CD8-positive, alpha-beta memory T cell (primary cell): ENCODE data around the gene QARS1. TPM values are rescaled to one million over a fixed set of nuclear protein-coding genes. Genes with fewer than 3 reads are reported as not detected.

ENCODE experiments used
- CTCF ChIA-PET: fragments of 350-600 bp; sonication (Branson Sonifier 250); formaldehyde crosslinking; loops from one replicate; lab custom pipeline; 2021; ENCODE audit warnings: antibody characterized with exemption; lab: Charles Lee
- POLR2A ChIA-PET: fragments of 350-600 bp; sonication (Branson Sonifier 250); formaldehyde crosslinking; loops from one replicate; lab custom pipeline; 2021; ENCODE audit warnings: antibody characterized with exemption; lab: Charles Lee
- DNase-seq, 5 donors: peaks; one replicate each; pipeline versions ENCODE4 v3.0.0 to v3.0.0-alpha.2; 2020 to 2022; ENCODE audit warnings: mixed read lengths in 1 of 5
- H3K27ac ChIP-seq: one replicate; pipeline ENCODE4 v1.7.0; 2013; ENCODE audit warnings: low read depth, mild to moderate bottlenecking, low read length, moderate library complexity
- H3K27me3 ChIP-seq: 2 replicates; pipeline ENCODE4 v1.7.0; 2013; ENCODE audit warnings: low read length, mild to moderate bottlenecking; ENCODE audit not compliant: insufficient read depth, poor library complexity, severe bottlenecking
- H3K36me3 ChIP-seq: 2 replicates; pipeline ENCODE4 v1.7.0; 2013; ENCODE audit warnings: mild to moderate bottlenecking, low read length, moderate library complexity; ENCODE audit not compliant: insufficient read depth
- H3K4me1 ChIP-seq: 2 replicates; pipeline ENCODE4 v1.7.0; 2013; ENCODE audit warnings: mild to moderate bottlenecking, low read length, moderate library complexity; ENCODE audit not compliant: insufficient read depth
- H3K4me3 ChIP-seq: 2 replicates; pipeline ENCODE4 v1.7.0; 2013; ENCODE audit warnings: mild to moderate bottlenecking, low read length
- H3K9me3 ChIP-seq: 2 replicates; pipeline ENCODE4 v1.7.0; 2013; ENCODE audit warnings: mild to moderate bottlenecking, low read length
- H3K27ac Mint-ChIP-seq, 8 donors: one replicate each; pipeline ENCODE4 v1.8.0; 2020 to 2021; ENCODE audit warnings: mixed read lengths in 8 of 8, mild to moderate bottlenecking in 6 of 8, inconsistent platforms in 3 of 8, moderate library complexity in 3 of 8
- H3K27me3 Mint-ChIP-seq, 2 donors: one replicate each; pipeline ENCODE4 v1.8.0; 2020 to 2021; ENCODE audit warnings: mixed read lengths in 2 of 2, mild to moderate bottlenecking in 1 of 2, moderate library complexity in 1 of 2
- H3K36me3 Mint-ChIP-seq, 3 donors: one replicate each; pipeline ENCODE4 v1.8.0; 2020 to 2021; ENCODE audit warnings: mixed read lengths in 3 of 3, inconsistent platforms in 1 of 3, mild to moderate bottlenecking in 1 of 3
- H3K4me1 Mint-ChIP-seq, 3 donors: one replicate each; pipeline ENCODE4 v1.8.0; 2020 to 2021; ENCODE audit warnings: mixed read lengths in 3 of 3, inconsistent platforms in 1 of 3, mild to moderate bottlenecking in 1 of 3
- H3K4me3 Mint-ChIP-seq, 7 donors: one replicate each; pipeline ENCODE4 v1.8.0; 2020 to 2021; ENCODE audit warnings: mixed read lengths in 7 of 7, mild to moderate bottlenecking in 6 of 7, moderate library complexity in 4 of 7, inconsistent platforms in 2 of 7
- H3K9me3 Mint-ChIP-seq, 5 donors: one replicate each; pipeline ENCODE4 v1.8.0; 2020 to 2022; ENCODE audit warnings: mixed read lengths in 5 of 5, mild to moderate bottlenecking in 3 of 5, moderate library complexity in 2 of 5, inconsistent platforms in 1 of 5
- polyA plus RNA-seq: library from polyadenylated mRNA; unstranded; fragments of 300-500 nt; fragmentation: Illumina TruSeq; gene quantifications from one replicate; pipeline ENCODE4 v1.2.3, GENCODE V29; 2021
- total RNA-seq, 2 experiments: library from RNA; stranded (reverse); gene quantifications; one replicate each; pipeline ENCODE4 v1.2.3, GENCODE V29; 2021

The QARS1 gene
- total and polyA plus RNA-seq, 3 experiments from 2014 or later, result 95.8 to 244 (median 233) TPM

DNA sequence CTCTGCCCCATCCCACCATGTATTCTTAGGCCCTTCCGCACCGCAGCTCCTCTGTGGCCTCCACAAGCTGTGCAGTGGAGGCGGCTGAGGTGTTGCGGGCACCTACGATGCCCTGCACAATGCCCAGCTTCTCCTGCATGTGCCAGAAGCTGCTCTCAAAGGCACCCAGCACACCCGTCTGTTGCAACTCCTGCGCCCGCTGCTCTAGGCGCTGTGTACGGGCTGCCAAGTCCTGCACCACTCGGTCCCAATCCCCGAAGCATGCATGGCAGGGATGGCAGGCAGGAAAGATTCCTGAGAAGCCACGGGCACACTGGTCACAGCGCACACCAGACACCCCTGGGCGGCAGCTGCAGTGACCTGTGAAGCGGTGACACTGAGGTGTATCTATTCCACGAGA, 19.1 kb upstream of the QARS1 start:
- Mint-ChIP-seq H3K9me3 (no peaks in the 10 kb centered on the region), H3K4me1 (peaks cover 12 to 27% (median 14%) of the 10 kb centered on the region in 3 donors), H3K27me3 (no peaks in the 10 kb centered on the region), H3K4me3 (no peak overlapping the region), H3K36me3 (peaks cover 0 to 10% (median 0%) of the 10 kb centered on the region in 3 donors), H3K27ac (peak overlapping the region in 2 of 8 donors; percentile 77 to 88)
- no peak for DNase-seq
- CTCF ChIA-PET, result interaction anchor here (5.4 kb wide), 1 partner anchor 30 kb away, joined by 30 read pairs; the partner anchor contains the start of gene QRICH1
- no peaks in the 10 kb centered on the region for H3K36me3 ChIP-seq
- no peaks in the 10 kb centered on the region for H3K9me3 ChIP-seq
- no peak overlapping the region for H3K4me3 ChIP-seq
- H3K4me1 ChIP-seq, result peaks cover 21% of the 10 kb centered on the region
- no peaks in the 10 kb centered on the region for H3K27me3 ChIP-seq
- POLR2A ChIA-PET, result interaction anchor here (1.2 kb wide), 1 partner anchor 30 kb away, joined by 4 read pairs; the partner anchor contains the start of gene QRICH1
- H3K27ac ChIP-seq, result no peak overlapping the region

DNA sequence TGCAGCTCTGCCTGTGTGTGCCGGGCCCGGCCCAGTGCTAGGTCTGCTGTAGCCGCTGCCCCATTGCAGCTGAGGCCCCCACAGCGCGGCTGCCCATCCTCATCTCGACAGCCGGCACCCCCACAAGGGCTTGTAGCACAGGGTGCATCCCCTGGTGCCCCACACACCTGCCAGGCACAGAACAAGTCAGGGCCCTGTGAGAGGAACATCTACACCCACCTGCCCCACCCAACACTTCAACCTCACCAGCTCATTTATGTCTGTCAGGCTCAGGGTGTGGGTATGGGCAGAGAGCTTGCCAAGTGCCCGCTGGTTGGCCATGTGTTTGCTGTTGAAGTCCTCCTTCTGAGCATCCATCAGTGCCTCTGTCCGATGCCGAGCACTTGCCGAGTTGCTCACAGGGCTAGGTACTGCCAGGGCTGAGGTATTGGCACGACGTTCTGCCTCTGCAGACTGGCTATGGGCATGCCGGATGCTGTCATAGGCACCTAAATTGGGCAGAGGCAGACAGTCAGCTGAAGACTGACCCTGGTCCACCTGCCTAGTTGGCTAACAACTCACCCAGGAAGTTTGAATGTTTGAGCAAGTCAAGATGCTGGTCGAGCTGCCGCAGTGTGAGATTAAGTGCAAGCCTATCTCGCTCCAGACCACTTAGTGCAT, 18.5 kb upstream of the QARS1 start:
- no peak overlapping the region for H3K4me3 Mint-ChIP-seq
- POLR2A ChIA-PET, result interaction anchor here (1.2 kb wide), 1 partner anchor 29 kb away, joined by 4 read pairs; the partner anchor contains the start of gene QRICH1

DNA sequence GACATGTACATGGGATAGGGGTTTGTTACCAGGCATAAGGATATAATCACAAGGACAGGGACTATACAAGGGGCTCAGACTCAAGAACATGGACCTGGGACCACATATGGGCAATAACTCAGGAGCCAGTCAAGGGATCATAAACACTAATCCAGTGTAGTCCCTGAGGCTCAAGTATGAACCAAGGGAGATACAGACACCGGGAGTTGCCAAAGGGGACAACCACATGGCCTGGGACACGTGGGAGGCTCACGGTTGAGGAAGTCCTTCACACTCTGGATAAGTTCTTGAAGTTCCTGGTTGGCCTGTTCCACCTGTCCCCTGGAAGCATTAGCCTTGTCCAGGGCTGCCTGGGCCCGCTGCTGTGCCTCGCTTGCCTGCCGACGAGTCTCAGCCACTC, 17.9 kb upstream of the QARS1 start:
- H3K4me3 ChIP-seq, result no peak overlapping the region
- Mint-ChIP-seq H3K27me3 (no peaks in the 10 kb centered on the region), H3K27ac (peak overlapping the region; percentile 58 to 94 (median 88)), H3K4me3 (peak overlapping the region in 4 of 7 donors; percentile 13 to 88 (median 70)), H3K4me1 (peaks cover 13 to 33% (median 17%) of the 10 kb centered on the region in 3 donors), H3K9me3 (no peaks in the 10 kb centered on the region), H3K36me3 (peaks cover 0 to 17% (median 0%) of the 10 kb centered on the region in 3 donors)
- CTCF ChIA-PET, result interaction anchor here (5.4 kb wide), 1 partner anchor 29 kb away, joined by 30 read pairs; the partner anchor contains the start of gene QRICH1
- no peak for DNase-seq
- POLR2A ChIA-PET, result no interaction called here
- H3K27ac ChIP-seq, result no peak overlapping the region
- H3K27me3 ChIP-seq, result no peaks in the 10 kb centered on the region
- H3K9me3 ChIP-seq, result no peaks in the 10 kb centered on the region
- H3K4me1 ChIP-seq, result peaks cover 21% of the 10 kb centered on the region
- H3K36me3 ChIP-seq, result peaks cover 7% of the 10 kb centered on the region

More for the DNA sequence above, 18.5 kb upstream of the QARS1 start:
- Histone ChIP-seq H3K4me3 (no peak overlapping the region), H3K36me3 (peaks cover 1% of the 10 kb centered on the region), H3K27ac (no peak overlapping the region), H3K9me3 (no peaks in the 10 kb centered on the region), H3K4me1 (peaks cover 21% of the 10 kb centered on the region), H3K27me3 (no peaks in the 10 kb centered on the region)
- DNase-seq, result no peak
- peaks cover 13 to 28% (median 14%) of the 10 kb centered on the region in 3 donors for H3K4me1 Mint-ChIP-seq
- H3K27ac Mint-ChIP-seq, result peak overlapping the region in 3 of 8 donors; percentile 57 to 88 (median 77)
- peaks cover 0 to 12% (median 0%) of the 10 kb centered on the region in 3 donors for H3K36me3 Mint-ChIP-seq
- H3K9me3 Mint-ChIP-seq, result no peaks in the 10 kb centered on the region
- CTCF ChIA-PET, result interaction anchor here (5.4 kb wide), 1 partner anchor 29 kb away, joined by 30 read pairs; the partner anchor contains the start of gene QRICH1
- H3K27me3 Mint-ChIP-seq, result no peaks in the 10 kb centered on the region

DNA sequence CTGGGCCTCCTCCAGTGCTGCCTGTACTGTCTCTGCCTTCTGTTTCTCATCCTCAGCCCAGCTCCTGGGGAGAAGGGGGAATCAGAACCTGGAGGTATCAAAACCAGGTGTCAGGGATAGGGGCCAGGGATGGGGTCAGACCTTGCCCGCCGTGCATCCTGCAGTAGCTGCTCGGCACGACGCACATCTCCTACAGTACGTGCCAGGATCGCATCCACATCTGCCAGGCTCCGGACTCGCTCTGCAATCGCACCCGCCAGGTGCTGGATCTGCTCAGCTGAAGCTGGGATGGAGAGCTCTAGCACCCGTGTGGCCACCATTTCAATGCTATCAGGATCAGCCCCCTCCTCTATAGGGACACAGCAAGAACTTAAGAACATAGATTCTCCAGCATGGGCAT, 17.5 kb upstream of the QARS1 start:
- Mint-ChIP-seq H3K4me3 (peak overlapping the region; percentile 39 to 89 (median 85)), H3K27ac (peak overlapping the region; percentile 58 to 94 (median 88)), H3K4me1 (peaks cover 13 to 35% (median 17%) of the 10 kb centered on the region in 3 donors), H3K9me3 (no peaks in the 10 kb centered on the region), H3K27me3 (no peaks in the 10 kb centered on the region), H3K36me3 (peaks cover 0 to 21% (median 0%) of the 10 kb centered on the region in 3 donors)
- H3K27me3 ChIP-seq, result no peaks in the 10 kb centered on the region
- no peak overlapping the region for H3K4me3 ChIP-seq
- CTCF ChIA-PET, result interaction anchor here (1.7 to 5.4 kb wide), 2 partner anchors 28 to 36 kb away, joined by 8 to 30 read pairs; partner anchors contain the start of gene QRICH1
- no peak overlapping the region for H3K27ac ChIP-seq
- POLR2A ChIA-PET, result interaction anchor here (0.6 to 2.7 kb wide), 3 partner anchors 28 to 349 kb away, joined by 4 to 45 read pairs (median 4); partner anchors contain the start of gene QRICH1
- H3K4me1 ChIP-seq, result peaks cover 21% of the 10 kb centered on the region
- no peaks in the 10 kb centered on the region for H3K9me3 ChIP-seq
- peaks cover 11% of the 10 kb centered on the region for H3K36me3 ChIP-seq
- no peak for DNase-seq

DNA sequence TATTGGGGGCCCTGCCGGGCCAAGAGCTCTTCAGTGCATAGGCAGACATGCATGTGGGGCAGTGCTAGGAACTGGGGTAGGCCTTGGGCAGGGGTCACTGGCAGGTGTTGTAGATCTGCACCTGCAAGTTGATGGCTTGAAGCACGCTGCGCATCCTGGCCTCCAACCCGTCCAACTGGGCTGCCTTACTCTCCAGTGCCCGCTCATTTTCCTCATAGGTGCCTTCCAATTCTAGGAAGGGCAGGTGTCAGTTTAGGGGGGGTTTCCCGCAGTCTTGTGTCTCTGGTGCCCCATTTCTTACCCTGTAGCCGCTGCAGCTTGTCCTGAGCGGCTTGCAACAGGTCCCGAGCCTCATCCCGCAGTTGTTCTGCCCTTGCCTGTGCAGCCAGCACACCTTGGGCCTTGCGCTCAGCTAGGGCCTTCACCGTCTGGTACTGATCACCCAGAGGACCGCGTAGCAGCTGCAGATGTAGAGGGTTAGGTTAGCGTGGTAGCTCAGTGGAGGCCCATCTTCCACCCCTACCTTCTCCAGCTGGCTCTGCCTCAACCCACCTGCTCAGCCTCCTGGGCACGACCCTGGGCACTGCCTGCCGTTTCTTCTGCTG, 16.7 kb upstream of the QARS1 start:
- Mint-ChIP-seq H3K4me3 (peak overlapping the region; percentile 85 to 91 (median 88)), H3K9me3 (no peaks in the 10 kb centered on the region), H3K36me3 (peaks cover 0 to 26% (median 3%) of the 10 kb centered on the region in 3 donors), H3K27me3 (no peaks in the 10 kb centered on the region), H3K4me1 (peaks cover 13 to 38% (median 17%) of the 10 kb centered on the region in 3 donors), H3K27ac (peak overlapping the region; percentile 88 to 97 (median 92))
- DNase-seq, result peak in 1 of 5 donors; percentile 8
- Histone ChIP-seq H3K9me3 (no peaks in the 10 kb centered on the region), H3K4me3 (peak overlapping the region; percentile 85), H3K27ac (peak overlapping the region; percentile 92), H3K36me3 (peaks cover 19% of the 10 kb centered on the region), H3K27me3 (no peaks in the 10 kb centered on the region), H3K4me1 (peaks cover 21% of the 10 kb centered on the region)
- POLR2A ChIA-PET, result interaction anchor here (0.6 to 2.7 kb wide), 12 partner anchors 22 to 750 kb away, joined by 3 to 45 read pairs (median 5); partner anchors contain the start of genes IMPDH2, NDUFAF3, P4HTM and QRICH1
- CTCF ChIA-PET, result interaction anchor here (0.9 to 5.4 kb wide), 10 partner anchors 9 to 99 kb away, joined by 3 to 30 read pairs (median 4); partner anchors contain the start of genes KLHDC8B and QRICH1

DNA sequence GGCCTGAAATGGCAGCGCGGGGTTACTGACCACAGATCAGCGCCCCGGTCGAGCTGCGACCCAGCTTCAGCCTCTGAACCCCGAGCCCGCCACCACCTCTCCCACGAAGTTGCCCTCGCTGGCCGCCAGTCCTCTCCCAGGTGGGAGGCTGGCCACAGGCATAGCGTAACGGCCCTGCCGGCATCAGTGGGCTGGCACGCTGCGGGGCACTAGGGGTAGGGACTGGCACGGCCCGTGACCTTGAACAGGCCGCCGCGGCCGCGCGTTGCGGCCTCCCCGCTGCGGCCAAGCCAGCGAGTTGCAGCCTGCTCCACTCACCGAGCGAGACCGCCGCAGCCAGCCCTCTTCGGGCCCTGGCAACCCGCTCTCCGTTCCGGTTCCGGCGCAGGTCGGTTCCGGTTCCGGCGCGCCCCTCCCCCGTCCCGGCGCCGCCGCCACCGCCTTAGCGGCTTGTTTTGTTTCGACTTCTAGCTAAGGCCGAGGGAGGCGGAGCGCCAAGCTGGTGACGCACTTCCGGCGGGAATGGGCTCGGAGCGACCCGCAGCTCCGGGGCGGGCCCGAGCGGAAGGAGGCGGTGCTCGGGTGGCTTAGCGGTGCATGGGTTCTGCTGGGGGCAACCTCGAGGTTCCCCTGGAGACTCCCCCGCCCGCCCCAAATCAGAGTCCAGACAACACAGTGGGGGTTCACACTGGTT, 16.0 kb upstream of the QARS1 start, which contains the start of gene USP19:
USP19 (minus strand) TSS at position 386 of the 694 bp plus-strand sequence. CDS start 1,678 bp downstream, outside the sequence.
- CTCF ChIA-PET, result interaction anchor here (0.9 to 5.4 kb wide), 10 partner anchors 10 to 98 kb away, joined by 3 to 30 read pairs (median 4); partner anchors contain the start of genes KLHDC8B and QRICH1
- Mint-ChIP-seq H3K27me3 (no peaks in the 10 kb centered on the region), H3K36me3 (peaks cover 0 to 33% (median 6%) of the 10 kb centered on the region in 3 donors)

DNA sequence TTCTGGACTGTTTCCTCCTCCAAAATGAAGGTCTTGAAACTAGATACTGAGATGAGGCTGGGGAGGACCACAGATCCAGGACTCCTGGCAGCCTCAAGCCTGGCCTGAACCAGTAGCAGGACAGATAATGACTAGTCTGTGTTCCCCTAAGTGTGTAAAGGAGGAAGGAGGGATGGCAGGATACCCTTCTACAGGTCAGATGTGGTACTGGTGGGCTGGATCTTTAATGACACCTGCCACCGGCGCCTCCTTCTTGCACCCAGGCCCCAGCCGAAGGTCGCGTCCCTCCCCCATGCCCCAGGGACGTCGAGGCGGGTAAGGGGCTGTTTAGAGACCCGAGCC, 15.5 kb upstream of the QARS1 start:
- Histone ChIP-seq H3K36me3 (peaks cover 31% of the 10 kb centered on the region), H3K27ac (peak overlapping the region; percentile 92), H3K4me3 (peak overlapping the region; percentile 85), H3K4me1 (peaks cover 21% of the 10 kb centered on the region), H3K27me3 (no peaks in the 10 kb centered on the region), H3K9me3 (no peaks in the 10 kb centered on the region)
- Mint-ChIP-seq H3K27me3 (no peaks in the 10 kb centered on the region), H3K4me1 (peaks cover 13 to 41% (median 17%) of the 10 kb centered on the region in 3 donors), H3K36me3 (peaks cover 0 to 38% (median 6%) of the 10 kb centered on the region in 3 donors), H3K9me3 (no peaks in the 10 kb centered on the region), H3K27ac (peak overlapping the region; percentile 88 to 97 (median 92)), H3K4me3 (peak overlapping the region; percentile 85 to 91 (median 88))
- ChIA-PET CTCF (interaction anchor here (1.0 to 5.4 kb wide), 4 partner anchors 26 to 98 kb away, joined by 3 to 30 read pairs (median 4); partner anchors contain the start of gene QRICH1), POLR2A (interaction anchor here (1.0 to 2.7 kb wide), 8 partner anchors 16 to 220 kb away, joined by 3 to 45 read pairs (median 8); partner anchors contain the start of genes IMPDH2, NDUFAF3, P4HTM and QARS1)
- DNase-seq, result no peak

More for the DNA sequence above, 16.0 kb upstream of the QARS1 start, which contains the start of gene USP19:
- Histone ChIP-seq H3K4me3 (peak within 1 kb of the TSS; percentile 85), H3K9me3 (no peaks in the 10 kb centered on the region), H3K36me3 (peaks cover 25% of the 10 kb centered on the region), H3K27me3 (no peaks in the 10 kb centered on the region), H3K4me1 (peaks cover 21% of the 10 kb centered on the region), H3K27ac (peak within 1 kb of the TSS; percentile 92)
- H3K4me3 Mint-ChIP-seq, result peak within 1 kb of the TSS; percentile 85 to 91 (median 88)
- H3K9me3 Mint-ChIP-seq, result no peaks in the 10 kb centered on the region
- H3K27ac Mint-ChIP-seq, result peak within 1 kb of the TSS; percentile 88 to 97 (median 92)
- H3K4me1 Mint-ChIP-seq, result peaks cover 13 to 41% (median 17%) of the 10 kb centered on the region in 3 donors
- POLR2A ChIA-PET, result interaction anchor here (0.6 to 2.7 kb wide), 13 partner anchors 17 to 750 kb away, joined by 3 to 45 read pairs (median 4); partner anchors contain the start of genes IMPDH2, NDUFAF3, P4HTM and QARS1
- peak; percentile 91 to 96 (median 95) for DNase-seq
